Measurements from ENCODE around the gene PAM.

The PAM gene

GRCh38 chr5:102778478-102778877, 23.4 kb downstream of the PAM start:
- TF ChIP-seq ISL1 (CRISPR knock-in tag; IDR thresholded peaks at IDR 0.05), result 0 out of 2 replicates have a peak, but pooled peaks have one; percentile 23
- TF ChIP-seq ZC3H10 (CRISPR knock-in tag; IDR thresholded peaks at IDR 0.05), result 0 out of 2 replicates have a peak, but pooled peaks have one; percentile 30
- no peak for TF ChIP-seq RARB (CRISPR knock-in tag; IDR thresholded peaks at IDR 0.05)
- peak; percentile 77 for ATAC-seq

GRCh38 chr5:102781359-102781758, 26.3 kb downstream of the PAM start:
- ATAC-seq, result no peak
- TF ChIP-seq SNAI2 (CRISPR knock-in tag; IDR thresholded peaks at IDR 0.05), result no peak
- TF ChIP-seq GLIS3 (CRISPR knock-in tag; IDR thresholded peaks at IDR 0.05), result no peak
- no peak for TF ChIP-seq ZC3H10 (CRISPR knock-in tag; IDR thresholded peaks at IDR 0.05)
- no peak for TF ChIP-seq TCF4 (CRISPR knock-in tag; IDR thresholded peaks at IDR 0.05; ENCODE audit: borderline replicate concordance)
- TF ChIP-seq, protein P1, sequence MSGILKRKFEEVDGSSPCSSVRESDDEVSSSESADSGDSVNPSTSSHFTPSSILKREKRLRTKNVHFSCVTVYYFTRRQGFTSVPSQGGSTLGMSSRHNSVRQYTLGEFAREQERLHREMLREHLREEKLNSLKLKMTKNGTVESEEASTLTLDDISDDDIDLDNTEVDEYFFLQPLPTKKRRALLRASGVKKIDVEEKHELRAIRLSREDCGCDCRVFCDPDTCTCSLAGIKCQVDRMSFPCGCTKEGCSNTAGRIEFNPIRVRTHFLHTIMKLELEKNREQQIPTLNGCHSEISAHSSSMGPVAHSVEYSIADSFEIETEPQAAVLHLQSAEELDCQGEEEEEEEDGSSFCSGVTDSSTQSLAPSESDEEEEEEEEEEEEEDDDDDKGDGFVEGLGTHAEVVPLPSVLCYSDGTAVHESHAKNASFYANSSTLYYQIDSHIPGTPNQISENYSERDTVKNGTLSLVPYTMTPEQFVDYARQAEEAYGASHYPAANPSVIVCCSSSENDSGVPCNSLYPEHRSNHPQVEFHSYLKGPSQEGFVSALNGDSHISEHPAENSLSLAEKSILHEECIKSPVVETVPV (CRISPR knock-in tag; IDR thresholded peaks at IDR 0.05), result no peak
- no peak for TF ChIP-seq BACH2 (CRISPR knock-in tag; IDR thresholded peaks at IDR 0.05; ENCODE audit: borderline replicate concordance)
- TF ChIP-seq PPARA (CRISPR knock-in tag; IDR thresholded peaks at IDR 0.05; ENCODE audit: borderline replicate concordance), result no peak

DNA sequence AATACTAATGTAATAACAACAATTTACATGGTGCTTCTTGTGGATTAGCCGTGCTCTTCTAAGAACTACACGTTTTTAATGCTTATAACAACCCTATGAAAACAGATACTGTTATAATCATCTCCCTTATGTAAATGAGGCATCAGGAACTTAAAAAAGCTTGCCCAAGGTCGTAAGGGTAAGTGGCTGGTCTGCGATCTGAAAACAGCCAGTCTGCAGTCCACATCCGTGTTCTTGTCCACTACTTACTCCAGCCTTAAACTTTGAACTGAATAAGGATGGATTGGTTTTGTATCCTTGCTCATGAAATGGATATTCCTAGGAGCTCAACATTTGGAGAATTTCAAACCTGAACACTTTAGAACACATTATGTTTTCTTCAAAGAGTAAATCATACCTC, 26.7 kb downstream of the PAM start:
- TF ChIP-seq GLIS3 (CRISPR knock-in tag; IDR thresholded peaks at IDR 0.05), result no peak
- no peak for TF ChIP-seq OSR1 (CRISPR knock-in tag; IDR thresholded peaks at IDR 0.05)
- no peak for TF ChIP-seq TOX (CRISPR knock-in tag; IDR thresholded peaks at IDR 0.05; ENCODE audit: borderline replicate concordance)
- no peak for TF ChIP-seq TSHZ2 (CRISPR knock-in tag; IDR thresholded peaks at IDR 0.05)
- no peak for ATAC-seq

DNA sequence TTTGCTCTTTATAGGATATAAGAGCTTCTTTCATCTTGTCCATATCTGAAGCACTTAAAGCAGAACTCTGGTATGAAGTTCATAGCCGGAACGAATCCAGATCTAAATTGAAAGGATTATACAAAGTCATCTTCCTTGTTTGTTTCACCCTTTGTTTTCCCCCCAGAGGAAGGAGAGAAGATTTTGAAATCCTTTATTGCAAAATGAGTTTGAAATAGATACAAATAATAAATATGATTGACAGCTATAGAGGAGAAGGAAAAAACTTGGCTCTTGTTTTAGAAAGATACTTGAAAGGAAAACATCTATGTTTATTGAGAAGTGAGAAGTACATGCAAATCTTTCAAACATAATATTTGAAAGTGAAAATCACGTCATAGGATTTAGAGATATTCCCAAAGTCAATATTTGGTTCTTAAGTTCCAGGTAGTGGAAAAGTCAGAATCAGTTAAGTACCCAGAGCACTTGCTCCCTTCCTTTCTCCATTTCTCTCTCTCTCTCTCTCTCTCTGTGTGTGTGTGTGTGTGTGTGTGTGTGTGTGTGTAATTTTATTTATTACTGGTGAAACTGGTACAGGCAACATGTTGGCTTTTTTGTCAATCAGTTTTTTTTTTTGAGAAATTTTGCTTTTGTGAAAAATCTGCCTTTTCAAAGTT, 27.2 kb downstream of the PAM start:
- ATAC-seq, result no peak
- TF ChIP-seq ISL1 (CRISPR knock-in tag; IDR thresholded peaks at IDR 0.05) (no peak), ESRRG (CRISPR knock-in tag; IDR thresholded peaks at IDR 0.05) (no peak), ZC3H10 (CRISPR knock-in tag; IDR thresholded peaks at IDR 0.05) (no peak), ZFP3 (CRISPR knock-in tag; IDR thresholded peaks at IDR 0.05) (no peak), ZNF8 (CRISPR knock-in tag; IDR thresholded peaks at IDR 0.05) (no peak), ZFP30 (CRISPR knock-in tag; IDR thresholded peaks at IDR 0.05) (no peak), BACH2 (CRISPR knock-in tag; IDR thresholded peaks at IDR 0.05; ENCODE audit: borderline replicate concordance) (no peak), RARB (CRISPR knock-in tag; IDR thresholded peaks at IDR 0.05) (no peak), OSR1 (CRISPR knock-in tag; IDR thresholded peaks at IDR 0.05) (no peak), ARNTL (CRISPR knock-in tag; IDR thresholded peaks at IDR 0.05; ENCODE audit: borderline replicate concordance, low read depth) (no peak), TOX (CRISPR knock-in tag; IDR thresholded peaks at IDR 0.05; ENCODE audit: borderline replicate concordance) (no peak), CSDC2 (CRISPR knock-in tag; IDR thresholded peaks at IDR 0.05) (no peak)
- TF ChIP-seq, protein P2, sequence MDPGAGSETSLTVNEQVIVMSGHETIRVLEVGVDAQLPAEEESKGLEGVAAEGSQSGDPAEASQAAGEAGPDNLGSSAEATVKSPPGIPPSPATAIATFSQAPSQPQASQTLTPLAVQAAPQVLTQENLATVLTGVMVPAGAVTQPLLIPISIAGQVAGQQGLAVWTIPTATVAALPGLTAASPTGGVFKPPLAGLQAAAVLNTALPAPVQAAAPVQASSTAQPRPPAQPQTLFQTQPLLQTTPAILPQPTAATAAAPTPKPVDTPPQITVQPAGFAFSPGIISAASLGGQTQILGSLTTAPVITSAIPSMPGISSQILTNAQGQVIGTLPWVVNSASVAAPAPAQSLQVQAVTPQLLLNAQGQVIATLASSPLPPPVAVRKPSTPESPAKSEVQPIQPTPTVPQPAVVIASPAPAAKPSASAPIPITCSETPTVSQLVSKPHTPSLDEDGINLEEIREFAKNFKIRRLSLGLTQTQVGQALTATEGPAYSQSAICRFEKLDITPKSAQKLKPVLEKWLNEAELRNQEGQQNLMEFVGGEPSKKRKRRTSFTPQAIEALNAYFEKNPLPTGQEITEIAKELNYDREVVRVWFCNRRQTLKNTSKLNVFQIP (CRISPR knock-in tag; IDR thresholded peaks at IDR 0.05; ENCODE audit: borderline replicate concordance, low read depth), result no peak
- TF ChIP-seq, protein P1 (CRISPR knock-in tag; IDR thresholded peaks at IDR 0.05), result no peak

- TF ChIP-seq CSDC2 (CRISPR knock-in tag; IDR thresholded peaks at IDR 0.05), result no peak
- no peak for TF ChIP-seq ZFP3 (CRISPR knock-in tag; IDR thresholded peaks at IDR 0.05)
- no peak for ATAC-seq
These were observed 32.0 kb downstream of the PAM start for GRCh38 chr5:102787134-102787533.

Measured in SK-N-SH treated with all-trans-retinoic acid at 6 μM for 48 hours (cell line).